GM19397 (cell line): ENCODE measurements around the gene CDC42SE2.
"Not testable (repeated sequence)": the region's sequence is repeated elsewhere in the genome, so short reads cannot be mapped to it uniquely, and the experiment has no call there.

Experiments used
- ATAC-seq: cut with Tn5 transposase; IDR thresholded peaks from one replicate; pipeline ENCODE4 v1.9.1; 2021; ENCODE audit warnings: mild to moderate bottlenecking, moderate library complexity; ENCODE audit not compliant: unreplicated experiment

CDC42SE2 gene

DNA sequence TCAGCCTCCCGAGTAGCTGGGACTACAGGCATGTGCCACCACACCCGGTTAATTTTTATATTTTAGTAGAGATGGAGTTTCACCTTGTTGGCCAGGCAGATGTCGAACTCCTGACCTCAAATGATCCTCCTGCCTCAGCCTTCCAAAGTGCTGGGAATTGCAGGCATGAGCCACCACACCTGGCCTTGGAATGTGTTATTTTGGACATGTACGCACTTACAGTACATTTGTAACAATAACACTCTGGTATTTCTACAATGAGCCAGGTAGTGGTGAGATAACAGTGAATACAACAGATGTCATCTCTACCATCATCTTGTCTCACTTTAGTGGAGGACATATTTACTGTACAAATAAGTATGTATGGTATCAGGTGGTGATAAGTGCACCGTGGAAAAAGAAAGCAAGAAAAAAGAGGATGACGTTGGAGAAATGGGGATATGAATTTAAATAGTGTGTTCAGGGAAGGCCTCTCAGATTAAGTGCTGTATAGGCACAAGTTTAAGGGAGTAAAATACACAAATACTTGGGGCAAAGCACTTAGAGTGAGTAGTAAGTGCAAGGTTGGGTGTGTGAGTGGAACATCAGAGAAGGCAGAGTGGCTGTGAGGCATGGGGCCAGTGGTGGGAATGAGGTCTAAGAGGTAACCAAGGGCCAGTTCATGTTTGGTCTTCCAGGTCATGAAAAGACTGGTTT is 100.1 kb downstream of the CDC42SE2 start:
- no peak for ATAC-seq

DNA sequence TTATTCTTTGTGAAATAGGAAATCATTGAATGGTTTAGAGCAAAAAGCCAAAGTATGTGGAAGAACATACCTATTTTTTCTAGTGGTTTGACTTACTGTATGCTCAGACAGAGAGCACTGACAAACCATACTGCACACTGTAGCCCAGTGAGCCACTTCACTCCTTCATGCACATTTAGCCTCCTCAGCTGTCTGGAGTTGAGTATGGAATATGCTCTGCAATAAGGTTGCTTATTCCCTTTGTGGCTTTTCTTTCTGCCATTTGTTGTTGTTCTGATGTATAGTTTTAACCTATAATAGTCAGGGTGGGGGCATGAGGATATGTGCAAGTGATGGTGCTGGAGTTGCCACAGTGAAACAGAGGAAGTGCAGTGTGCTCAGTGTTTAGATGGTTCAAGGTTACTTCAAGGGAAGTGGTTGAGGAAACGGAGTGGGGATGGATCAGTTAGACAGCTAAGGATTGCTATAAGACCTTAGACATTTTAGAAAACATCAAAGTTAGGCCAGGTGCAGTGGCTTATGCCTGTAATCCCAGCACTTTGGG is 100.7 kb downstream of the CDC42SE2 start:
- ATAC-seq = no peak

DNA sequence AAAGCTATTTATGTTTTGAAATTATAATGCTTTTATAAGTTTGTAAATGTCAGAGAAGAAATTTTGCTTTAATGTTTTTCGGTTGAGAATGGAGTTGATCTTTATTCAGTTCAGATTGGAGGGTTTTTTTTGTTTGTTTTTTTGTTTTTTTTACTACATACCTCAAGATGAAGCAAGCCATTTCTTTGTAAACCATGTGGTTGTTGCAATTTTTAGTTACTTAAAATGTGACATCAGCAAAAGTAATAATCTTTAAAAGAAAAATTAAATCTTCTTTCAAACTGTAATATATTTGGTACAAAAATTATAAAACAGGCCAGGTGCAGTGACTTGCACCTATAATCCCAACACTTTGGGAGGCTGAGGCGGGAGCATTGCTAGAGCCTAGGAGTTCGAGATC is 102.6 kb downstream of the CDC42SE2 start:
- ATAC-seq = no peak

DNA sequence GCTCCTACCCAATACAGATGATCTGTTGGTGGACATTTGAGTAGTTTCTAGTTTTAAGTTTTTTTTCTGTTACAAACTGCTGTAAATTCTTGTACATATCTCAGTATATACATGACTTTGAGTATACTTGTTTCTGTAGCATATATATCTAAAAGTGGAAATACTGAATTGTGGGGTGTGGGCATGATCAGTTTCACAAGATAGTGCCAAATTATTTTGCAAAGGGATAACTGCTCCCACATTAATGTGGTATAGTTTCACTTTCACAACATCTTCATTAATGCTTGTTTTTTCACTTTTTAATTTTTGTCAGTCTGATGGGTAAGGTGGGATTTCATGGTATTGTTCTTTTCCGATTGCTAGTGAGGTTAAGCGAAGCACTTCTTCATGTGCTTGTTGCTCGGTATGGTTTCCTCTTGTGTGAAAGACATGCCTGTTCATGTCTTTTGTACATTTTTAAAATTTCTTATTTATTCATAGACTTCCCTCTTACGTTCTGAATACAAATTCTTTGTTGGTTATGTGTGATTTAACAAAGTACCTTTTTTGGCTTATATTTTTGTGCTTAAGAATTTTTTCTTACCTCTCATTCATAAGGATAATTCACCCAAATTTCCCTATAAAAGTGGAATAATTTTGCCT is 103.5 kb downstream of the CDC42SE2 start:
- no peak for ATAC-seq

DNA sequence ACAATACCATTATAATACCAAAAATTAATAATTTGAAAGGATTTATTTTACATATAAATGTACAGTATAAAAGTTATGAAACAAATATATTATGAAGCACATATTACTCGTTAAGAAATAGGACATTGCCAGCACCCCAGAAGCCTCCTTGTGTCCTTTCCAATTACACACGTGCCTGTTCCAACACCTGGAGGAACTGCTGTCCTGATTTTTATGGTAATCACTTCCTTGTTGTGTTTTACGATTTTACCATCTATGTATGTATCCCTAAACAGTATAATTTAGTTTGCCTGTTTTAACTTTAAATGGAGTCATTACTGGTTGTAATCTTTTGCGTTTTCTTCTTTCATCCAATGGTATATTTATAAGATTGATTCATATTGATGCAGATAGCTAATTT is 105.0 kb downstream of the CDC42SE2 start:
- no peak for ATAC-seq

DNA sequence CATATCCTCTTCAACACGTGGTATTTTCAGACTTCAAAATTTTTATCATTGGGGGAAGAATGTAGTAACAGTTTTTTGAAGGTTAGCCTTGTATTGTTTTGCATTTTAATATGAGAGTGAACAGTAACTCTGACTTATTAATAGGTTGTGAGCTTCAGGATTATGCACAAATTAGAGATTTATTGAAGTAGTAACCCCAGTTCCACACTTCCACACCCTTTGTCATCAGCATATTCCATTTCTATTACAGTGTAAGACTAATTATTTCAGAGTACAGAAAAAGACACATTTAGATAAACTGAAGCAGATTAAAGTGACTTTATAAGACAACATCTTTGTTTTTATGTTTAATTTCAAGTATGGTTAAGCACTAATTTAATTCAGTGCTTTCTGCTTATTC is 105.7 kb downstream of the CDC42SE2 start:
- ATAC-seq = no peak

DNA sequence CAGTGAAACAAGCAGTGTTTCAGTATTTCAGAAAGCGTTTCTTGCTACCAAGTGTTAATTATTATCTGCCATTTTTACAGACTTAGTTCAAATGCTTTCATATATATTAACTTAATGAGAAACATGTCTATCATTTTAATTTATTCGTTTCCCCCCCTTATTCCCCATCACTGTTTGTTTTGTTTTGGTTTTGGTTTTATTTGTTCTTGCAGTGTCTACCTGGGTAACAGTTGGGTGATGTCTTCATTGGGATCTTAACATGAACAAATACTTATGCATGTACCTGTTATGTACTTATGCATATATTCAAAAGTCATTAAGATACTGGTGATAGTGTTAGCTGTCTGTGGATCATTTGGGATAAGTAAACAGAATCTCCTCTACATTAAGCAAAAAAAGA is 108.0 kb downstream of the CDC42SE2 start:
- no peak for ATAC-seq

DNA sequence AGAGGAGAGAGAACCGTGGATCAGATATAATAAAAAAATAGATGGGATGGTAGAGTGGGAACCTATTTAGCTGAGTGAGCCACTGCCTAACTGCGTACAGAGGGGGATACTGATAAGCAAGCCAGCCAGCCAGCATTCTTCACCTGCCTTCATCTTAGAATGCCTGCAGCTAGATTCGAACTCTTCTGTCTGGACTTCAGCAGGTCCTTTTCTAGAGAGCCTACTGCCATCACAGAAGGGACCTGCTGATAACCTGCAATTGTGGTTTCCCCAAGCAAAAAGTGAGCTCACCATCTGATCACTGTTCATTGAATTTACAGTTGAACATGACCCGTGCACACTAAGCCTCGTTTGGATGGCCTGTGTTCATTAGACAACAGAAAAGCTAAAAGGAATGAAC is 109.4 kb downstream of the CDC42SE2 start:
- ATAC-seq = no peak

DNA sequence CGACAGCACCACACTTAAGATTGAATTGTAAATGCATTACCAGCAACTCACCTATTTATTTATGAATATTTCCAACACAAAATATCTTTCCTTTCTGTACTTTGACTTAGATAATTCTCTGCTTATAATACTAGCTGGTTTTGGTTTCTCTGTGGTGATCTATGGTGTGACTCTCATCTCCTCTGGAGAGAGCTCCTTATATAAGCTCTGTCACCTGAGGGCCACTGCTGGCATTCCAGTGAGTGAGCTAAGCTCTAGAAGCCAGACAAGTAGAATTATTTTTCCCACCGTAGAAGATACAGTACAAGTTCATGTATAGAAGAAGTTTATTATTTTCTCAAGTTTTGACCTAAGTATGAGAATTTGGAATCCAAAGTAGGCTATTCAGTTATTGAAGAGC is 111.5 kb downstream of the CDC42SE2 start:
- peak; percentile 30 for ATAC-seq

DNA sequence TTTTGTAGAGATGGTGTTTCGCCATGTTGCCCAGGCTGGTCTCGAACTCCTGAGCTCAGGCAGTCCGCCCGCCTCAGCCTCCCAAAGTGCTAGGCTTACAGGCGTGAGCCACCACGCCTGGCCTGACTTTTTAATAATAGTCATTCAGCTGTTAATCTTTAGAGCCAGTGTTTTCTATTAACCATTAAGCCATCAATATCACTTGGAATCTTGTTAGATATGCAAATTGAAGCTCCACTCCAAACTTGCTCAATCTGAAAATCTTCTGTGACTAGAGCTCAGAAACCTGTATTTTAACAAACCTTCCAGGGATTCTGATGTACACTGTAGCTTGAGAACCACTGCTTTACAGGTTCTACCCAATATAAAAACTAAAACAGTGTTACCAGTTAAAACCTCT is 113.5 kb downstream of the CDC42SE2 start:
- no peak for ATAC-seq

DNA sequence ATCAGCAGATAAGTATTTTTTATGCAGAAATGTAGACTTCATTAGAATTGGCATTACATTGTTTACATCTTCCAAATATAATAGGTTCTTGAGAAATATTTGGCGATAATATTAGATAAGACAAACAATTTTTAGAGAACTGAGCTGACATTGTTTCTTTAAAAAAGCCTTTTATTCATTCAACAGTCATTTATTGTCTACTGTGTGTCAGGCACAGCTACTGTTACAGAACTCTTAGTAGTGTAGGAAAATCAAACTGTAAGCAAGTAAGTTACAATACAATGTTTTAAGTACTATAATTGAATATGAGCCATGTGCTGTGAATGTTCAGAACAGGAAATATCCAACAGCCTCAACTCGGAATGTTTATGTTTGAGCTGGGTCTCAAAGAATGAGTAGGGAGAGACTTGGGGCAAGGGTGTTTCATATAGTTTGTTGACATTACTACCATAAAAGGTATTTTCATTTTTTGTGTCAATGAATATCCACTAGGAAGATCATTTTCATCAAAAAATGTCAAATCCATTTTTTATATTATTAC is 114.0 kb downstream of the CDC42SE2 start:
- ATAC-seq = no peak

DNA sequence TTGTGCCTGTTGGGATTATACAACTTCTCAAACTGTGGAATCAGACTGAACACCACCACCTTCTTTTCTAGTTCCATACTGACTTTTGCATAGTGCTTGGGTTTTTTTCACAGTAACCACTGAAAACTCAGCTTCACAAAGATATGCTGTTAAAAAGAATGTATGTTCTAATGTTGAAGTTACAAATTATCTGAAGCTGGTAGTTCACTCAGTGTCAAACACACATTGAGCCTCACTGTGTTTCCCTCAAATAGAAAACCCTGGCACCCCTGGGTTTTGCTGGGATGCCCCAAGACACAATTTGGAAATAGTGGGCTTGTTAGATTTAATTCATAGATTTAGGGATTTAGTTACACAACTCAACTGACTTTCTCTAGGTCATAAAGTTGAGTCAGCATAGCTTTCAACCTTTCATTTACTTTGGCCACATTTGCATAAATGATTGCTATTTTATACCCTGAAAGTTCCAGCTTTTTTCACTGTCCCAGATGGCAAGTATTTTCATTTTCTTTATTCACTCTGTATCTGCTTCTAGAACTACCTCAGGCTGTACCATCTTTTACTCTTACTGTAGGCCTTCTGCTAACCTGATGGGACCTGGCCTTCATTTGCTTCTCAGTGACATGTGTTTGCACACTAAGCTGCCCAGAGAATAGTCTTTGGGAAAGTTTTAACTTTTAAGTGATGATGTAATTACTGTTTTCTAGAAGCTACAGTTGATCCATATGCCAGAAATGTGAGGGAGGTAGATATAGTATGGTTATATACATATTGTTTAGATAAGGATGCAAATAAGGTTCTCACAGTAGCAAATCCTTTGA is 115.1 kb downstream of the CDC42SE2 start:
- peak; percentile 29 for ATAC-seq

DNA sequence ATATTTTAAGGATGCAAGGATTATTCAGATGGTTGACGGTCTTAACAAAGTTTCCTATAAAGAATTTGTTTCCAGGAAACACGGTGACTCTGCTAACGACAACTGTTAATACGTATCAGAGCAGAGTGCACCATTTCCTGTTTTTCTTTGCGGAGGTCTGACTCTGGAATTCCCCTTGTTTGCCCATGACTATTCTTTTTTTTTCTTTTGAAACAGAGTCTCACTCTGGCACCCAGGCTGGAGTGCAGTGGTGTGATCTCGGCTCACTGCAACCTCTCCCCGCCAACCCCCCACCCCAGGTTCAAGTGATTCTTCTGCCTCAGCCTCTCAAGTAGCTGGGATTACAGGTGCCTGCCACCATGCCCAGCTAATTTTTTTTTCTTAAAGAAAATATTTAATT is 115.9 kb downstream of the CDC42SE2 start:
- ATAC-seq = peak; percentile 29

DNA sequence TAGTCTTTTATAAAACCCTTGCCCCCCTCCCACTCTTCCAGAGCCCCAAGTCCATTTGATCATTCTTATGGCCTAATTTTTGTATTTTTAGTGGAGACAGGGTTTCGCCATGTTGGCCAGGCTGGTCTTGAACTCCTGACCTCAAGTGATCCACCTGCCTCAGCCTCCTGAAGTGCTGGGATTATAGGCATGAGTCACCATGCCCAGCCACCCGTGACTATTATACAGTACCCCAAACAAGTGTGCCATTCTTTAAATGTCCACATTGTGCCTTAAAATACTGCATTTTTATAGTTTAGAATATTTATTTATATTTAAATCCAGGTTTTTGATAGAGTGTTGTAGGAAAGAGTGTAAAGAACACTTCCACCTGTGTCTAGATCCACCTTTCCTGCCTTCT is 116.4 kb downstream of the CDC42SE2 start:
- ATAC-seq = not testable (repeated sequence)

DNA sequence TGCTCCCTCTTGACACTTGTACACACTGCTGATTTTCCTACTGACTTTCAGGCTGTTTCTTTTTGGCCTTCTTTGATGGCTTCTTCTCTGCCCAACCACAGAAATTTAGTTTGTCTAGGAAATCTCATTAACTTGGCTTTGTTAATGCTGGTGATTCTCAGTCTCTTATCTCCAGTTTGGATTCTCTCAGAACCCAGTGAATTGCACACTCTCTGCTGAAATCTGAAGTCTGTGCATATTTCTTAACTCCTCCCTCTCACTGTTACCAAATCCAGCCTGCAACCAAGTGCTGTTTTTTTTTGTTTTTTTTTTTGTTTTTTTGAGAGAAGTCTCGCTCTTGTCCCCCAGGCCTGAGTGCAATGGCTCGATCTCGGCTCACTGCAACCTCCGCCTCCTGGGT is 117.2 kb downstream of the CDC42SE2 start:
- no peak for ATAC-seq

DNA sequence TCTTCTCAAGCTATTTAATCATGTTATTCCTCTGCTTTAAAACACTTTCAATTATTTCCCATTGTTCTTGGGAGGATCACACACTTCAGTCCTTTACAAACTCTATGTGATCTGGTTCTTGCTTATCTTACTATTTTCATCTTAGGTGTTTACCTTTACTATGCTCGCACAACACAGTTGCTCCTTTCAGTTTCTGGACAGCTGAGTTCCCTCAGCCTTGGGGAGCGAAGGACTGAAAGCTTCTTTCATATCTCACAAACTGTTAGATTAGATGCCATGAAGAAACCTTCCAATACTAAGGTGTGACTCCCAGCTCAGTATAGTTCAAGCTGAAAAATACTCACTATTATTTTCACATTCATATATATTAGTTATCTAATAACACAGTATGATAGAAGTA is 117.9 kb downstream of the CDC42SE2 start:
- ATAC-seq = peak; percentile 42

DNA sequence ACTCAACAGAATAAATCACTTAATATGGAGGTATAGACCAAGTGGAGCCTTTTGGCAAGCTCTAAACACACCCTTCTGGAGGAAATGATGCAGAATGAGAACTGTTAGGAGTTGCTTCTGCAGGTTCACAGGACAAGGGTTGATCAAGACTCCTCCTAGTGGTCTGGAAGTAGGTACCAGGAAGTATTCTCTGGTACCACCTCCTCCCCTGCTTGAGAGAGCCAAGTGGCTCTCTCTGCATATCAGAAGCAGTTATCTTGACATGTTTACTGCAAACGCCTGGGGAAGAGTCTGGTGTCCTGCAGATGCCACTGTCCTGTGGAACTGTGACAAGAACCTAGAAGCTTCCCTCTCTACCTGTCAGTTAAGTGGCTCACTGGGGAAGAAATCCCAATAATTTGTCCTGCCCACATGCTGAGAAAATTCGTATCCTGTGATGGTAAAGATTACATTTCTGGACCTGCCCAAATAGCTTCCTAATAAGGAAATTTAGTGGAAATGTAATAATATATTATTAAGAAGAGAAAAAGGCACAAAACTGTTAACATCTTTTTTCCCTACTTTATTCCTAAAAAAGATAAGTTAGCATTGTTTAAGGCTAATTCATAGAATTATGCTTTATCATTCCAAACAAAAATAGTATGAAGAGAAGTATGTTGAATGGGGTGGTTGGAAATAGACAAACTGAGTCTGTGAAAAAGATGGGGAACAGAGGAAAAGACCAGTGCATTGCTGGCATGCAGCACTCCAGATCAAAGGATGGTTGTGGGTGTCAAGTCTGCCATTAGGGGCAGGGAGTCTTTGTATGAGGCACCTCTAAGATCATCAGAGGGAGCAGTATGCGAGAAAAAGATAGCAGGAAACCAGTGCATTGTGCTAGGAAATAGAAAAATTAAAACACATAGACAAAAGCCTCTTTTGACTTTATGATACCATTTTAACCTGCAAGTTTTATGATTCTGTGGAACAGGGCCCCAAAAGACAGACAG is 118.8 kb downstream of the CDC42SE2 start:
- peak; percentile 47 for ATAC-seq

DNA sequence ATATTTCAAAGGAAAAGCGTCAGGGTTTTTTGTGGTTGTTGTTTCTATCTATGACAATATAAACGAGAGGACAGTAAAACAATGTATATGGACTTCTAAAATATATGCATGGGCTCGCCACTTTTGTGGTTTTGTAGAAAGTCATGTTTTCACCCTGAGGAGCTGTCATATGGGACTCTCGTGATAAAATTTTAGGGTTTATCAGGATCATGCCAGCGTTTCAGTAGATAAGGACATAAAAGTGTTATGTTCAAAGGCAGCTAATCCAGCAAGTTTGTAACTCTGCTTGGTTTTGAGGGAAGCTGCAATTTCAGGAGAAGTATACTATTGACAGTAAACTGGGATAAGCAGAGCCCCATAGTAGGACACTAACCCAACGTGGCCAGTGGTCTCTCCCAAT is 120.3 kb downstream of the CDC42SE2 start:
- no peak for ATAC-seq

DNA sequence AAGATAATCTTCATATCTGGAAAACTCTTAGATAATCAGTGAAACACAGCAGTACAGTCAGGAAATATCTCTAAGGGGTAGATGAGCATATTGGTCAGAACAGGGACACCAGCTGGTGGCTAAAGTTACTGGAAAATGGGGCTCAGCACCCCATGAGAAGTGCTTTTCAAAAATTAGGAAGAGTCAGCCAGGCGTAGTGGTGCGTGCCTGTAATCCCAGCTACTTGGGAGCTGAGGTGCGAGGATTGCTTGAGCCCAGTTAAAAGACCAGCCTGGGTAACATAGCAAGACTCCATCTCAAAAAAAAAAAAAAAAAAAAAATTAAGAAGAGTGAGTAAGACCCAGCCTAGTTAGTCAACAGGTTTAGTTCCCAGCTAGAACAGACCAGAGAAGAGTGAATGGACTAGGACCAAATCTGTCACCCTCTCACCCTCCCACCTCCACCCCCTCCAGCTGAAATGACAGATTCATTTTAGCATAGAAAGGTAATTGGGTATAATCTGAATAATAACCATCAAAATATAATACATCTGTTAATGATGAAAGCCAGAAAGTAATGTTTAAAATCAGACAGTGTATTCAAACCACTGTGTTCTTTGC is 120.9 kb downstream of the CDC42SE2 start:
- ATAC-seq = no peak

DNA sequence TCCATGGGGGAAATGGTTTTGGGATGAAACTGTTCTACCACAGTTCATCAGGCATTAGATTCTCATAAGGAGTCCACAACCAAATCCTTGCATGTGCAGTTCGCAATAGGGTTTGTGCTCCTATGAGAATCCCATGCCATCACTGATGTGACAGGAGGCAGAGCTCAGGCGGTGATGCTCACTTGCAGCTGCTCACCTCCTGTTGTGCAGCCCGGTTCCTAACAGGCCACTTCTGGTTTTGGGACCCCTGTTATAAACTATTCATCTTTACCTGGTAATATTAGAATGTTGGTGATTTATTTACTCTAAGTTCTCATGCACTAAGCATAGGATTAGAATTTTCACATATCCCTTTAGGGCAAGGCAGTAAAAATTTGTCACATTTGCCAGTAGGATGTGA is 122.3 kb downstream of the CDC42SE2 start:
- ATAC-seq = no peak
